Stimulated activated naive CD8-positive, alpha-beta T cell treated with anti-CD3 and anti-CD28 coated beads, Interleukin-15, amount 100 ng/mL, for 72 hours (primary cell): ENCODE data around the gene IFITM2.
A peak's percentile ranks its signal among the peaks of the same experiment; 100 is the strongest.
"Not testable (repeated sequence)": the region's sequence is repeated elsewhere in the genome, so short reads cannot be mapped to it uniquely, and the experiment has no call there.

Experiments
- ATAC-seq: fragments of 150-1000 bp; cut with Tn5 transposase; 2 replicates; pipeline ENCODE4 v1.10.0; 2021; ENCODE audit warnings: mild to moderate bottlenecking, moderate library complexity
- DNase-seq, 2 donors: peaks; one replicate each; pipeline ENCODE4 v3.0.0; 2021 to 2022
- H3K27ac Mint-ChIP-seq, 2 donors: one replicate each; pipeline ENCODE4 v1.8.0; 2022; ENCODE audit warnings: mild to moderate bottlenecking in 2 of 2, mixed read lengths in 2 of 2, moderate library complexity in 2 of 2
- H3K27me3 Mint-ChIP-seq: one replicate; pipeline ENCODE4 v1.8.0; 2022; ENCODE audit warnings: mixed read lengths
- H3K4me1 Mint-ChIP-seq: one replicate; pipeline ENCODE4 v1.8.0; 2022; ENCODE audit warnings: mild to moderate bottlenecking, mixed read lengths
- H3K4me3 Mint-ChIP-seq, 2 donors: one replicate each; pipeline ENCODE4 v1.8.0; 2022; ENCODE audit warnings: mild to moderate bottlenecking in 2 of 2, mixed read lengths in 2 of 2, moderate library complexity in 1 of 2
- H3K9me3 Mint-ChIP-seq, 2 donors: one replicate each; pipeline ENCODE4 v1.8.0; 2022; ENCODE audit warnings: mixed read lengths in 2 of 2

The IFITM2 gene

DNA sequence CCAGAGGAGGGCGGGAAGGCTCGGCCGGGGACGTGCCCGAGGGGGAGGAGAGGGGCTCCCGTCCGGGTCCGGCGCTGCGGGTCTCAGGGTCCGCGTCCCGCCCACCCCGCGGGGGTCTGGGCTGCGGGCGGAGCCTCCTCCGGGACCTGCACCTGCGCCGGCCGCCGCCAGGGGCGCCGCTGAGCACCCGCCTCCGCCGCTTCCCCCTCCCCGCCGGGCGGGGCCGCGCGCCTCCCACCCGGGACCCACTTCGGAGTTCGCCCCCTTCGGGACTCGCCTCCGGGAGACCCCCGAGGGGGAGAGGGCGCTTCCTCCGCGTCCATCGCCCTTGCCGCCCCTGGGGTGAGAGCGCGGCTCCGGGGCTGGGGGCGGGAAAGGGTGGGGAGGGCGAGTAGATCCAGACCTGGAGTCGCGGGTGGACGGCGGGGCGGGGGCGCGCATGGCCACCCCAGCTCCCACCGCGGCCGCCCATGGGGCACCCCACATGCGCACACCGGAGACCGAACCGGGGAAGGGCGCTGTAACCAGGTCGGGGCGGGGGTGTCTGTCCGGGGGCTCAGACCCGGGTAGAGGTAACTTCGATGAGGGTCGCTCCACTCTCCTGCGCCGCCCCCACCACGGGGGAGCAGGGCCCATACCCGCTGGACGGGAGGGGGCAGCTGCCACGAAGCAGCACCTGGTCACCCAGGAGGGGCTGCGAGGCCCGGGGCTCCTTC is 10.9 kb downstream of the IFITM2 start:
- not testable (repeated sequence) for H3K27me3 Mint-ChIP-seq, H3K9me3 Mint-ChIP-seq
- H3K4me3 Mint-ChIP-seq, result peak overlapping the region; percentile 85 to 89
- H3K27ac Mint-ChIP-seq, result peak overlapping the region in 1 of 2 donors; percentile 48
- peaks cover 46% of the 10 kb centered on the region for H3K4me1 Mint-ChIP-seq
- peak; percentile 38 to 41 for DNase-seq
- ATAC-seq, result peak; percentile 24

DNA sequence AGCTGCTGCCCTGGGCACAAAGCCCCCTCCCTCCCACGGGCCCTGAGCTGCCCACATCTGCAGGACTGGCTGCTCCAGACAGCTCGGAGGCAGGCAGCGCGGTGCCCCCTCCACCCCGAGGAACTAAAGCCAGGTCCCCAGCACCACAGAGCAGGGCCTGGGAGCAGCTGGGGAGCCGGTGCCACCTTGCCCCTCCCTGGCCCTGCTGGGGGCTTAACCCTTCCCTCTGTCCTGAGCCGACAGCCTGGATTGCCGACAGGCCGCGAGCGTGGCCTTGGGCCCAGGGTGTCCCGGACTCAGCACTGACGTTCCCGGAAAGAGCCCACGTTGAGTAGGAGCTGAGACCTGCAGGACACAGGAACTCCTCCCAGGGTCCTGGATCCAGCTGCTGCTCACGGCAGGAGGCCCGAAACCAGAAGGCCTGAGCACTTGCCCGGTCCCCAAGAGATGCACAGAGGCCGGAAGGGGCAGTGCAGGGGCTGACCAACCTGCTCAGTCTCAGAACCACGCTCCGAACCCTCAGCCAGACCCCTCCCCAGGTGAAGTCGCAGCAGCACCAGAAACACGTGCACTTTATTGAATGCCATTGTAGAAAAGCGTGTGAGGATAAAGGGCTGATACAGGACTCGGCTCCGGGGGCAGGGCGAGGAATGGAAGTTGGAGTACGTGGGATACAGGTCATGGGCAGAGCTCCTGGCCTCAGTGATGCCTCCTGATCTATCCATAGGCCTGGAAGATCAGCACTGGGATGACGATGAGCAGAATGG is 11.7 kb downstream of the IFITM2 start:
- not testable (repeated sequence) for H3K27me3 Mint-ChIP-seq, H3K9me3 Mint-ChIP-seq
- ATAC-seq (peak; percentile 25), DNase-seq (peak in 1 of 2 donors; percentile 37)
- Mint-ChIP-seq H3K4me1 (peaks cover 53% of the 10 kb centered on the region), H3K27ac (peak overlapping the region; percentile 84 to 90), H3K4me3 (peak overlapping the region; percentile 85 to 89)

DNA sequence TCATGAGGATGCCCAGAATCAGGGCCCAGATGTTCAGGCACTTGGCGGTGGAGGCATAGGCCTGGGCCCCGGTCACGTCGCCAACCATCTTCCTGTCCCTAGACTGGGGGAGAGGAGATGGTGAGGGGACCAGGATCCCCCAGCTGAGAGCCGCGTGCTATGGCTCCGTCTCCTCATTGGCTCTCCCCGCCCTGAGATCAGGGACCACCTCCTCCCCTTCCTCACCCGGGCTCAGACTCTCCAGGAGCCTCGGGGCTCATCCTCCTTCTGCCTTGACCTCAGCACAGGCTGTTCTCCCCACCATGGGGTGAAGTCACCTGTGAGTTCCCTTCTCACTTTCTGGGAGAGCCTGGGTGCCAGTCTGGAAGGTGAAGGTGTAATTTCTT is 12.3 kb downstream of the IFITM2 start:
- Mint-ChIP-seq H3K4me3 (peak overlapping the region; percentile 85 to 89), H3K4me1 (peaks cover 59% of the 10 kb centered on the region), H3K27ac (peak overlapping the region; percentile 84 to 90)
- ATAC-seq (peak; percentile 37), DNase-seq (peak in 1 of 2 donors; percentile 48)
- not testable (repeated sequence) for H3K9me3 Mint-ChIP-seq, H3K27me3 Mint-ChIP-seq

DNA sequence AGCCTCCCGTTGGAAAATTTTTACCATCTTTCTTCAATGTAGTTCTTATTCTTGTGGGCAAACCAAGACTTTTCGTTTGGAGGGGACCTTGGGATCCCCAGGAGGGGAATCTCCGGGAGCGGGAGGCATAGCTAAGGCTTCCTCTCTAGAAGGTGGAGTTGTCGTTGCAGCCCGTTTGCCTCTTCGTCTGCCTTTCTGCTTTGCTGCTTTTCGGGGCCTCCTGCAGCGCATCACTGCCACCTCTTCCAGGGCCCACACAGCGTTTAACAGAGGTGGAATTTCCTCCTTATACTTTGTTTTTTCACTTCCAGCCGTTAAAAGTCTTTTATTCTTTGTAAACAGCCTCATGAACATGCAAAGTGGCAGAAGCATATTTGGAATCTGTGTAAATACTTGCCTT is 16.5 kb downstream of the IFITM2 start:
- H3K9me3 Mint-ChIP-seq, result no peaks in the 10 kb centered on the region
- H3K27me3 Mint-ChIP-seq, result no peaks in the 10 kb centered on the region
- peak overlapping the region; percentile 12 to 60 for H3K4me3 Mint-ChIP-seq
- ATAC-seq (no peak), DNase-seq (peak in 1 of 2 donors; percentile 7)
- no peak overlapping the region for H3K27ac Mint-ChIP-seq
- H3K4me1 Mint-ChIP-seq, result peaks cover 81% of the 10 kb centered on the region

DNA sequence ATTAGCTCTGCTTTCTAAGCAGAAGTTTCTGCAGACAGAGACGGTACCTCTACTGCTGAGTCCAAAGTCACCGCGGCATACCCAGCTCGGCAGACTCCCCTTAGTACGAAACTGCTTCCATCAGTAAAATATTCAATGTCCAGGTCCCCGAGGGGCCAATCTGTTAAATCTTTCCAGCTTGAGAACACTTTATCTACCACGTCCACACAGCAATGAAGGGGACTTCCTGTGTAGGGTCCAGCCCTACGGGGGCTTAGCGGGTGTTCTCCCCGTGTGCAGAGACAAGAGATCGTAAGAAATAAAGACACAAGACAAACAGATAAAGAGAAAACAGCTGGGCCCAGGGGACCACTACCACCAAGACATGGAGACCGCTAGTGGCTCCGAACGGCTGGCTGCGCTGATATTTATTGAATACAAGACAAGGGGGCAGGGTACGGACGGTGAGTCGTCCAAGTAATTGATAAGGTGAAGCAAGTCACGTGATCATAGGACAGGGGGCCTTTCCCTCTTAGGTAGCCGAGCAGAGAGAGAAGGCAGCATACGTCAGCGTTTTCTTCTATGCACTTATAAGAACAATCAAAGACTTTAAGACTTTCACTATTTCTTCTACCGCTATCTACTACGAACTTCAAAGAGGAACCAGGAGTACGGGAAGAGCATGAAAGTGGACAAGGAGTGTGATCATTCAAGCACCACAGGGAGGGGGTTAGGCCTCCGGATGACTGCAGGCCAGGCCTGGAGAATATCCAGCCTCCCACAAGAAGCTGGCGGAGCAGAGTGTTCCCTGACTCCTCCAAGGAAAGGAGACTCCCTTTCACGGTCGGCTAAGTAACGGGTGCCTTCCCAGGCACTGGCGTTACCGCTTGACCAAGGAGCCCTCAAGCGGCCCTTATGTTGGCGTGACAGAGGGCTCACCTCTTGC is 17.2 kb downstream of the IFITM2 start:
- peak overlapping the region; percentile 60 for H3K4me3 Mint-ChIP-seq
- H3K4me1 Mint-ChIP-seq, result peaks cover 82% of the 10 kb centered on the region
- H3K9me3 Mint-ChIP-seq, H3K27me3 Mint-ChIP-seq, ATAC-seq: not testable (repeated sequence)
- DNase-seq, result peak in 1 of 2 donors; percentile 10
- peak overlapping the region in 1 of 2 donors; percentile 35 for H3K27ac Mint-ChIP-seq

DNA sequence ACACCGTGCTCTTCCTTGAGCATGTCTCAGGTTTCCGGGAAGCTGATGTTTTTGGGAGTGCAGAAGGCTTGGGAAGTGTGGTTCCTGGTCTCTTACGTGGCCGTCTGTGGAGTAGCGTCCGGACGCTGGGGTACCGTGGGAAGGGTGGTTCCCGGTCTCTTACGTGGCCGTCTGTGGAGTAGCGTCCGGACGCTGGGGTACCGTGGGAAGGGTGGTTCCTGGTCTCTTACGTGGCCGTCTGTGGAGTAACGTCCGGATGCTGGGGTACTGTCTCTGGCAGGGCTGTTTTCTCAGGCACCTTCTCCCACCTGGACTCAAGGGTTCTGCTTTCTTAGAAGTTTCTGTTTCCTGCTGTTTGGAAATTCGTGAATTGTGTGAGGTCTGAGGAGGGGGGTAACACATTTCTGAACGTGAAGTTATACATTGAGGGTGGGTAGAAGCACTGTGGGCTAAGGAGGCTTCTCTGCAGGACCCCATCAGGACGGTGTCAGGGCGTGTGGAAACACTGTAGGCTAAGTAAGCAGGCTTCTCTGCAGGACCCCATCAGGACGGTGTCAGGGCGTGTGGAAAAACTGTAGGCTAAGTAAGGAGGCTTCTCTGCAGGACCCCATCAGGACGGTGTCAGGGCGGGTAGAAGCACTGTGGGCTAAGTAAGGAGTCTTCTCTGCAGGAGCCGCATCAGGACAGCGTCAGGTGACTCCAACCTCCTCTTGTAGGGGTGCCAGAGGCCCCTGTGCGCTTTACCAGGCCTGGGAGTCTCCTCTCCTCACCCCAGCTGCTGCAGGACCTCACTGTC is 18.4 kb downstream of the IFITM2 start:
- ATAC-seq, result peak; percentile 0
- Mint-ChIP-seq H3K4me1 (peaks cover 82% of the 10 kb centered on the region), H3K9me3 (no peaks in the 10 kb centered on the region), H3K27me3 (no peaks in the 10 kb centered on the region), H3K4me3 (peak overlapping the region; percentile 82 to 96), H3K27ac (peak overlapping the region; percentile 94 to 98)
- peak in 1 of 2 donors; percentile 34 for DNase-seq

DNA sequence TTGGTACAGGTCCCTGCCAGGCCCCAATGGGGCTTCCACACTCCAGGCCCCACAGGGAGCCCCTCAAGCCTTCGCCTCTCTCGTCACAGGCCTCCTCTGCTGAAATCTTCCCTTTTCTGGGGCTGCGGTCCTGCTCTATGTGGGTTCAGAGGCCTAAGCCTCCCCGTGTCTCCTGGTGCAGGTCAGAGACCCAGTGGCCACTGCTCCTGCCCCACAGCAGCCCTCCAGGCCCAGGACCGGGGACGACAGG is 18.9 kb downstream of the IFITM2 start:
- DNase-seq (peak in 1 of 2 donors; percentile 36), ATAC-seq (peak; percentile 3)
- Mint-ChIP-seq H3K4me1 (peaks cover 87% of the 10 kb centered on the region), H3K27ac (peak overlapping the region; percentile 94 to 98), H3K4me3 (peak overlapping the region; percentile 82 to 96), H3K27me3 (no peaks in the 10 kb centered on the region), H3K9me3 (no peaks in the 10 kb centered on the region)

DNA sequence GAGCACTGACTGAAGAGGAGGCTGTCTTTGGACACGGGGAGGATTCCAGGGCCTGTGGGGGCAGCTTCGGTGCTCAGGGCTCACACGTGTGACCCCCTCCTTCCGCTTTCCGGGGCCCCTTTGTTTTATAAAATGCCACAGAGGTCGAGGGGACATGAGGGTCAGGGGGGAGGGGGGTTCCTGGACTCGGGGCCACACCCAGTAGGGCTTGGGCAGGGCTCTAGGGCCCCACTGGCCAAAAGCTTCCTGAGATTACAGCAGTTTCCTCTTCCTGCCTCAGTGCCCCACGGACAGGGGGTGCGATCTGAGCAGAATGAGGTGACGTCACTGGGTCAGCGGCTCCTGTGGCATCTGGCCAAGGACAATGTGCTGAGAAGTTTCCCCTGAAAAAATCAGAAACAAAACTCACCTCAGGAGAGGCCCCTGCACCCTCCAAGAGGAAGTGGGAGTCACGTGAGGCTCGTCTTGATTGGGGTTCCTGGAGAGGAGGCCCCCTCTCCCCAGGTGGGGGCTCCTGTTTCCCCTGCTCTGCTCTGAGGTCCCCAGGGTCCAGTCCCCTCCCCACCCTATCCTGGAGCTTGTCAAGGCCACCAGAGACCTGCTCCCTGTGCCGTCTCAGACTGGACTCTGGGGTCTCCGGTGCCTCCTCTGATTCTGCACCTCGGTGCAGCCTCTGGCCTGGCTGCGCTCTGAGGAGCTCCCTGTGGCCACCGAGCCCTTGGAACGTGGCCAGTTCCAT is 19.4 kb downstream of the IFITM2 start:
- DNase-seq (peak; percentile 74 to 91), ATAC-seq (peak; percentile 76)
- Mint-ChIP-seq H3K4me3 (peak overlapping the region; percentile 82 to 96), H3K27me3 (no peaks in the 10 kb centered on the region), H3K9me3 (no peaks in the 10 kb centered on the region), H3K27ac (peak overlapping the region; percentile 94 to 98), H3K4me1 (peaks cover 91% of the 10 kb centered on the region)

DNA sequence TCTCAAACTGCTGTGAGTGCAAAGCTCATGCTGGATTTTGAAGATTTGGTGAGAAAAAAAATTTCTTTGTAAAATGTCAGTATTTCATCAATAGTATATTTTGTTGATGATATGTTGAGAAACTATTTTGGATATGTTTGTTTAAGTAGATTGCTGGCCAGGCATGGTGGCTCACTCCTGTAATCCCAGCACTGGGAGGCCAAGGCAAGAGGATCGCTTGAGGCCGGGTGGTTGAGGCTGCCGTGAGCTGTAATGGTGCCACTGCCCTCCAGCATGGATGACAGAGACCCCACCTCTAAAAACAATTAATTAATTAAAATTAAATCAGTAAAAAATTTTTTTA is 19.9 kb downstream of the IFITM2 start:
- DNase-seq (no peak), ATAC-seq (no peak)
- Mint-ChIP-seq H3K4me3 (peak overlapping the region; percentile 82 to 96), H3K9me3 (no peaks in the 10 kb centered on the region), H3K4me1 (peaks cover 93% of the 10 kb centered on the region), H3K27ac (peak overlapping the region; percentile 88 to 98), H3K27me3 (no peaks in the 10 kb centered on the region)

DNA sequence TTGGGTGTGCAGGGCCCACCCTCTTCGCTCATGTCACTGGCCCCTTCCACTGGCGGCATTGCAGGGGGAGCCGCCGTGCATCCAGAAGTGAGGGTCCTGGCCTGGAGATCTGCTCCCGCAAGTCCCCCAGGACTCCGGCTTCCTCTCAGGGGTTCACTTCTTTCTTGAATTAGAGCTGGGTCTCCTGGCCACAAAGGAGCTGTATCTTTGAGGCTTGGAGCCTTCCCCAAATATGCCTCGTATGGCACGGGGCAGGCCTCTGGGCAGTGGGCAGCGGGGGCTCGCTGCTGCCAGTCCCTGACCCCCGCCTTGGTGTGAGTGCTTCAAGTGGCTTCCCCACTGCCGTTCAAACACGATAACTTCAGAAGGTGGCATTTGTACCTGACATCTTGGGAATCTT is 20.4 kb downstream of the IFITM2 start:
- Mint-ChIP-seq H3K9me3 (no peaks in the 10 kb centered on the region), H3K27ac (peak overlapping the region in 1 of 2 donors; percentile 42), H3K27me3 (no peaks in the 10 kb centered on the region), H3K4me1 (peaks cover 96% of the 10 kb centered on the region), H3K4me3 (peak overlapping the region in 1 of 2 donors; percentile 31)
- DNase-seq (no peak), ATAC-seq (no peak)

DNA sequence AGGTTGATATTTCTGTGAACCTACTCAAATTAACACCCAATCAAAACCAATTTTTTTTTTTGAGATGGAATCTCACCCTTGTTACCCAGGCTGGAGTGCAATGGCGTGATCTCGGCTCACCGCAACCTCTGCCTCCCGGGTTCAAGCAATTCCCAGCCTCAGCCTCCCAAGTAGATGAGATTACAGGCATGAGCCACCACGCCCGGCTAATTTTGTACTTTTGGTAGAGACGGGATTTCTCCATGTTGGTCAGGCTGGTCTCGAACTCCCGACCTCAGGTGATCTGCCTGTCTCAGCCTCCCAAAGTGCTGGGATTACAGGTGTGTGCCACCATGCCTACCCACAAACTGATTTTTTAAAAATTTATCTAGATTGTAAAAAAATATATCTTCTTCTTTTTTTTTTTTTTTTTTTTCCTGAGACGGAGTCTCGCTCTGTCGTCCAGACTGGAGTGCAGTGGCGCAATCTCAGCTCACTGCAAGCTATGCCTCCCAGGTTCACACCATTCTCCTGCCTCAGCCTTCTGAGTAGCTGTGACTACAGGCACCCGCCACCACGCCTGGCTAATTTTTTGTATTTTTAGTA is 21.0 kb downstream of the IFITM2 start:
- Mint-ChIP-seq H3K27ac (peak overlapping the region; percentile 59 to 95), H3K4me1 (peaks cover 96% of the 10 kb centered on the region), H3K4me3 (peak overlapping the region; percentile 78 to 80)
- not testable (repeated sequence) for DNase-seq, ATAC-seq, H3K9me3 Mint-ChIP-seq, H3K27me3 Mint-ChIP-seq

DNA sequence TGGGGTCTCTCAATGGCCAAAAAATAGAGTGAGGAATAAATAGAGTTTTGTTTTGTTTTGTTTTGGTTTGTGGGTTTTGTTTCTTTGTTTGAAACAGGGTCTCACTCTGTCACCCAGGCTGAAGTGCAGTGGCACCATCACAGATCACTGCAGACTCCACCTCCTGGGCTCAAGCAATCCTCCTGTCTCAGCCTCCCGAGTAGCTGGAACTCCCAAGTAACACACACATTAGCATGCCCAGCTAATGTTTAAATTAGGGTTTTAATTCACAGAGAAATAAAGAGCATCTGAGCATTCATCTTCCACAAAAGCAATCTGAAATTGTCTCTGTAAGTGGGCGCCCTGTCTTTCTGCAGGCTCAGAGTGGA is 22.3 kb downstream of the IFITM2 start:
- DNase-seq (no peak), ATAC-seq (no peak)
- Mint-ChIP-seq H3K27me3 (no peaks in the 10 kb centered on the region), H3K27ac (peak overlapping the region; percentile 88 to 95), H3K9me3 (no peaks in the 10 kb centered on the region), H3K4me3 (peak overlapping the region; percentile 78 to 80), H3K4me1 (peaks cover 86% of the 10 kb centered on the region)

DNA sequence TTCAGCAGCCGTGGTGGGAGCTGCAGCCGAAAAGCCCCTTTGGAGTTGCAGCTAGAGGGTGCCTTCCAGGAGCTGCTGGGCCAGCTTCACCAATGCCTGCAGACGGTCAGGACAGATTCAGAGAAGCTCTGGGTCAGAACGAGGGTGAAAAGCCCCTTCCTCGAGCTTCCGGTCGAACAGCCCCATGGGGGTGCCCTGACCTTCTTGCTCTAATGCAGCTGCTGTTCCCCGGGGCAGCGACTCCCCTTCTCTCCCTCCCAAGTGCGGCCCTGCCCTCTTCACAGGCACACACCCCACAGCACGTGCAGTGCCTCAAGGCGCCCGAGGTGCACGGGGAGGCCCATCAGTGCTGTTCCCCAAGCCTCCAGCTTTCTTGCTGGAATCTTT is 22.7 kb downstream of the IFITM2 start:
- DNase-seq, result no peak
- peak overlapping the region; percentile 27 to 88 for H3K27ac Mint-ChIP-seq
- no peaks in the 10 kb centered on the region for H3K9me3 Mint-ChIP-seq
- ATAC-seq, result no peak
- peaks cover 84% of the 10 kb centered on the region for H3K4me1 Mint-ChIP-seq
- peak overlapping the region; percentile 78 to 80 for H3K4me3 Mint-ChIP-seq
- no peaks in the 10 kb centered on the region for H3K27me3 Mint-ChIP-seq

DNA sequence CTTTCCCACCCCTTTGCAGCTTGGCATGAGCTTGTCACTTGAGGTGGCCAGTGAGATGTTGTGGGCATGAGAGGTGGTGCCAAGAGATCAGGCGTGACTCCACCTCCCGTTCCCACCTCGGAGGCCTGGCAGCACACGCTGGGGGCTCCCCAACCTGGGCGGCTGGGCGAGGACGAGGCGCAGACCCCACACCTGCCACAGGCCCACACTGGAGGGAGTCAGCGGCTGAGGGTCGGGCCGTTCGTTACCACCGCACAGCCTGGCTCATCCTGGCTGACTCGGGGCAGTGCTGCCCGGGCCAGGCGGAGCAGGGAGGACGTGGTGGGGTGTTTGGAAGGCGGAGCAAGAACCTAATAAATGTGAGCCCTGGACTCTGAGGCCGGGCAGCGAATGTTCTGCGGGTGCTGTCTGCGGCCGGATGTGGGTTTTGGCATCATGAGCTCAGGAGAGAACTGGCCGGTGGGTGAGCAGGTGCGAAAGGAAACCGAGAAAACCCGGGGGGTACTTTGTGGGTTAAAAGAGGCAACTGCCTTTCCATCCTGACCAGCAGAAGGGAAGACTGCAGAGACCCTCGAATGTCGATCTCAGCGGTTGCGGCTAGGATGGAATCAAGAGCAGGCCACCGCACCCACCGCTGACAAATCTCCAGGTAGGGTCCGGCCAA is 23.2 kb downstream of the IFITM2 start:
- Mint-ChIP-seq H3K27ac (peak overlapping the region in 1 of 2 donors; percentile 27), H3K4me3 (peak overlapping the region; percentile 78 to 80), H3K4me1 (peaks cover 84% of the 10 kb centered on the region), H3K9me3 (no peaks in the 10 kb centered on the region), H3K27me3 (no peaks in the 10 kb centered on the region)
- peak; percentile 10 for ATAC-seq
- peak in 1 of 2 donors; percentile 69 for DNase-seq
